HG03460 (cell line): Measurements from ENCODE around the gene TECPR2.

ENCODE experiments used
- ATAC-seq: cut with Tn5 transposase; IDR thresholded peaks from one replicate; pipeline ENCODE4 v1.9.1; 2021; ENCODE audit not compliant: unreplicated experiment

TECPR2 gene

DNA sequence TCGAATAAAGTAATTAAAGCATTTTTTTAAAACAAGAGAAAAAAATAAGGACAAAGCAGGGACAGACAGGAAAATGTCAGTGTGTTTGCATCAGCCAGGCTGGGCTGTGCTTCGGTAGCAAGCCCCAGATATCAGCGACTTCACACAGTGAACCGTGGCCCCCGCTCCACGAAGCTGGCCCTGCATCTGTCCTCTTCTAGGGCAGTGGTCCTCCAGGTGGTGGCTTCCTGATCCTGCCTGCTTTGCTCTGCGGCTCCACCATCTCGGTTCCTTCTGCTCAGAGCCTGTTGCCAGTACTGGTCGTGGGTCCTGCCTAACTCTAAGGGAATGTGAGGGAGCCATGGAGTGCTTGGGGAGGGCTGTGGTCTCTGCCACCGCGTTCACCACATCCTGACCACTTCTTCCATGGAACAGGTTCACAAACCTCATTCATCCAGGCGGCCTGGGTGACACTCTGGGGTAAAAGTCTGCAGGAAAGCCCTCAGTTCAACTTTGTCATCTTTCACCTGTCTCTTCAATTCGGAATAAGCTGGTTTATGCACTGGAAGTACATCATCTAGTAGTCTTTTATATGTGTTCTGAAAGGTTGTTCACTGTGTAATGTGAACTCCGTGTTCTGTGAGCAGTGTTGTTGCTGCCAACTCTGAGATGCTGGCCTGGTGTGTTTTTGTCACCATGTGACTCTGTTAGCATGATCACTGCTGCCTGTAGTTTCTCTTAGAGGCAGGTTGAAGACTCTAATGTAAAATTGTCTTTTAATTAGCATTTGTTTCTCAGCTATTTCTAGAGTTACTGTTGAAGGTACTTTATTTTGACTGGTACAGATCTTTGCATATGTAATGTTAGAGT, 99.0 kb downstream of the TECPR2 start:
- no peak for ATAC-seq

DNA sequence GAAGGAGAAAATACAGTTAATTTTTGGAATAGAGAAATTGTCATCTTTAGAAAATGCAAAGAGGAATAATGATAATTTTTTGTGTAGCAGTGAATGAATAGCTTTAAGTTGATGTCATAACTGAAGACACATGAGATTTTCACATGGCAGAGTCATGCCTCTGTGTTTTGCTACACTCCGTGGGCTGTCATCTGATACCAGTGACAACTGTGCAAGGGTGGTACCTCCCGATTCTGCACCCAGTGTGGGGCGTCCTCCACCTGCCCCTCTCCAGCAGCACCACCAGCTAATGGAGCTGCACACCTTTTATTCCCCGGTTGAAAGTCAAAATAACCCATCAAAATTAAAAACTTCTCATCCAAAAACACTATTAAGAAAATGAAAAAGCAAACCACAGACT, 99.7 kb downstream of the TECPR2 start:
- no peak for ATAC-seq

DNA sequence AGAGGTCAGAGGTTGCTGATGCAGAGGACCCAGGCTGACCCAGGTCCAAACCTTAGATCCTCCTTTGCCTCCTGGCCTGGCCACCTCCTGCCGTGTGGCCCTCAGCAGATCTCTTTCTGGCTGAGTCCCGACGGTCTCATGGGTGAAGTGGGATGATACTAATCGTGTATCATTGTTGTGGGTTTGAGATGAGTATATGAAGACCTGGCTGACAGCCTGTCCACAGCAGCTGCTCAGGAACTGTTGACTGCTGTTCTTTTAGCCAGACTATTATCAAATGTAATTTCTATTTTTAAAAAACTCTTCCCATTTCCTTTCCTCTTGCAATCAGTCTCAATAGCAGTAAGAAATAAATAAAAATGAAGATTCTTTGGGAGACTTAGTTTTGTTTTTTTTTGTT, 101.3 kb downstream of the TECPR2 start:
- ATAC-seq = no peak

DNA sequence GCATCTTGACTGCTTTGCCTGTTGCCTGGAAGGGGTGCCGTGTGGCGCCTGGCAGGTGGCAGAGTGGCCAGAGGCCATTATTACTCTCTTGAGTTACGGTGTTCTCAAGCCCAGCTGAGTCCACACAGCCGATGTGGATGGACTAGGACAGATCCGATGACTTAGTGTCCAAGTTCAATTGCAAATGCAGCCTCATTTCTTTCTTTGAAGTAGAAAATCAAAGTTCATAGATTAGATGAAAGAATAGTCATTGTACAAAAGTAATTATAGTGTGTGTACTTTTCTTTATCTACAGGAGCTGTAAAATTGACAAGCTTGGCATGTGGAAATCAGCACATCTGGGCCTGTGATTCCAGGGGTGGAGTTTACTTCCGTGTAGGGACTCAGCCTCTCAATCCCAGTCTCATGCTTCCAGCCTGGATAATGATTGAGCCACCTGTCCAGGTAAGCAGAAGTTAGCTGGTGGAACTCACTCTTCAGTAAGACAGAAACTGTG, 102.2 kb downstream of the TECPR2 start:
- ATAC-seq = no peak

DNA sequence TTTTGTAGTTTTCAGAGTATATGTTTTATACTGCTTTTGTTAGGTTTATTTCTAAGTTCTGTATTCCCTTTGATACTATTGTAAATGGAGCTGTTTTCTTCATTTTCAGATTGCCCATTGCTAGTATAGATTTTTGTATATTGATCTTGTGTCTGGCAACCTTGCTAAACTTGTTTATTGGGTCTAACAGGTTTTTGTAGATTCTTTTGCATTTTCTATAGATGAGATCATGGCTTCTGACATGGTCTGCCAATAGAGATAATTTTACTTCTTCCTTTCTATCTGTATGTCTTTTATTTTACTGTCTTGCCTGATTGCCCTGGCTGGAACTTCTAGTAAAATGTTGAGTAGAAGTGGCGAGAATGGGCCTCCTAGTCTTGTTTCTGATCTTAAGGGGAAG, 106.5 kb downstream of the TECPR2 start:
- ATAC-seq = no peak

DNA sequence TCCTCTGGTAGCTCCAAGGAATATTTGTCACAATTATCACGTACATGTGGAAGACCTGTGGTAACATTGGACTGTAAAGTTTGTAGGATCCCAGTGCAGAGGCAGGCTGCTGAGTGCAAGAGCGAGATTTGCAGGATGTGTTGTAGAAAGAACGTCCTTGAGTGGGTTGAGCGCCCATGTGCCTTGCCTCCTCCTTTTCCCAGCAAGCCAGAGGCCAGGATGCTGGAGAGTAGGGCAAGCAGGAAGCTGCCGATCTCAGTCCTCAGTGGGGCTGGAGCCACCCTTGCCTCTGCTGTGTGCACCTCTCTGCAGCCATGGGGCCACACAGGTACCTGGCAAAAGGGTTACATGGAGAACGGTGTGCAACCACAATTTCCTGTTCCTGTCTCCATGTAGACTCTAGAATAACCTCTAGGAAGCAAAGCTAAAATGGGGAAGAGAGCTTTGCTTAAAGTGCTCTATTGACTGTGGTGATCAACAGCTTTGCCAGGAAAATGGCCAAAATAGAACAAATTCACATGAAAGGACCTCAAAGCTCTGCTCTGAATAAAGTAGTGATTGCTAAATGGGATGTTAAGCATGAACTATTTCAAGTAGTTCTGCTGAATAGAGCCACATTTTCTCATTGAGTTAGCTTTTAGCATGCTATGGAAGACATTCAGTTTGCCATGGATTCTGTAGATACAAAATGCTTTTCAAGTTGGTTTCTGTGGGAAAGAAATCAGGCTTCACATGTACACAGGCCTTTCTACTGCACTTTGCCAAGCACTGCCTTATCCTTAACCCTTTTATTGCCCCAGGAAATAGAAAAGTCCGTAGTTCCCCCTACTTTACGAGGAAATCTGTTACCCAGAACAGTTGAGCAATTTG, 109.4 kb downstream of the TECPR2 start:
- ATAC-seq = no peak

DNA sequence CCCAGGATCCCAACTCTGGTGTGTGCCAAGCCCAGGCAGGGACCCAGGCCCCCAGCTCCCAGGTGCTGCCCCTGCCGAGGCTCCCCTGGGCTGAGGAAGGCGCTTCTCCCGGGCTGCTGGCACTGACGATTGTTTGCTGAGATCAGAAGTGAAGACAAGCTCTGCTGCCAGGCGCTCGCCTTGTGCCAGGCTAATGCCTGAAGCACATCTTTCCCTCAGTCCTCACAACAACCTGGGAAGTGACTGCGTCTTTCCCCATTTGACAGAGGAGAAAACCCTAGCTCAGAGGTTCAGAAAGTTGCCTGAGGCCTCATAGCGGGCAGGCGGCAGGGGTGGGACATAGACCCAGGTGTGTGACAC, 110.0 kb downstream of the TECPR2 start:
- ATAC-seq = no peak

DNA sequence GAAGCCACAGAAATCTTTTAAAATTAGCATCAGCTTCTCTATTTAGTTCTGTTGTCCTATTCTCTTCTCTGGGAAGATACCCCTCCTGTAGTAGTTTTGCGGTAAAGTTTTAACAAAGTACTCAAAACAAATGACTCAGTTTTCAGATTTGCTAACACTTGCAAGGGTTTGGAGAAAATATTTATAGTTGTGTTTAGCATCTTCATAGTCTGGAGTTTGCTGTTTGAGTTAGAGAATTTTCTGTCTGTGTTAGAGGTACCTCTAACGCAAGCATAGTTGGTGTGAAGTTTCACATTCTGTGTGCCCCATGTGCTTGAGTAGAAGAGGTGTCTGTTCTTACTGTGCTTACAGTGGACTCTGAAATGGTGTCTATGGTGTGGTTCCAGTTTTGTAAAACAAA, 110.8 kb downstream of the TECPR2 start:
- ATAC-seq = no peak

DNA sequence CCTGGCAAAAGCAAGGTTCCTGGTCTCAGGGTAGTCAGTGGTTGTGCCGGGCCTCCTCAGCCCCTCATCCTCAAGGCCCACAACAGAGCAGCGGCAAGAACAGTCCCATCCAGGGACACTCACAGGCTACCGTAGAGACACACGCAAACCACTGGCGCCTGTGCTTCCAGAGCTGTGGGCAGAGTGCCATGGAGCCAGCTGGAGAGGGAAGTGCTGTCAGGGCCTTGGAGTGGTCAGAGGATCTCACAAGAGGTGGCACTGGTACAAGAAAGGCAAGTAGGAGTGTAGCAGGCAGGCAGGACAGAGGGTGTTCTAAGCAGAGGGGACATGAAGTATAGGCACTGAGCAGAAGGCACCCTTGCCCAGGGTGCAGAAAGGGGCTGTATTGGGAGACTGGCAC, 112.2 kb downstream of the TECPR2 start:
- no peak for ATAC-seq

DNA sequence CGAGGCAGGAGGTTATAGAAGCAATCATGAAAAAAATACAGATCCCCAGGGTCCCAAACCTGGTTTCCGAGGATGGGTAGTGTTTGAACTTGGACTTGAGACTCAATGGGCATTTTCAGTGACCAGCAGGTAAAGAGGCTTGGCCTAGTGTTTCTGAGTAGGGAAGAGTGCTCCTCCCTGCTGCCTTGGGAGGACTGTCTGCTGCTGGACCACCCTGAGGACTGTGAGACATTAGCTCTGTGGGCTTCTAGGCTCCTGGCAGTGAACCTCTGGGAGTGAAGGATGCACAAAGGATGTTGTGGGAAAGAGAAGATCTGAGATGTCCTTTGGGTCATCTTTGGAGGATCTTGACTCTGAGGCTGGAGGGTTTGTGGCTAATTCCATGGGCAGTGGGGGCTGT, 116.4 kb downstream of the TECPR2 start:
- ATAC-seq = no peak

DNA sequence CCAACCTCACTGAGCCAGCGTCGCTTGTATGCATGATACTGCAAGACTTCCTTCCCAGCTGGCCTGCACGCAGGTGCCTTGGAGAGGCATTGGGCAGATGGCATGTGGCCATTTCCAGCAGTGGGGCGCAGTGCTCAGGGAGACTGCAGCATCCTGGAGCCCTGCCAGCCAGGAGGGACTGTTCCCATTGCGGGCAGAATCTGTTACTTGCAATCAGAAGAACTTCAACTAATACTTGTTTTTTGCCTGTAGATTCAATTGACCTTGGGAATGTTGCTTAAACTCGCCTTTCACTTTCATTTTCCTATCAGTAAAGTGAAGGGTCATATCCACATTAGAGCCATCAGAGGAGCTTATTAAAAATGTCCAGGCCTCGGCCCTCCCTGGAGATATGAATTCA, 117.0 kb downstream of the TECPR2 start:
- no peak for ATAC-seq

DNA sequence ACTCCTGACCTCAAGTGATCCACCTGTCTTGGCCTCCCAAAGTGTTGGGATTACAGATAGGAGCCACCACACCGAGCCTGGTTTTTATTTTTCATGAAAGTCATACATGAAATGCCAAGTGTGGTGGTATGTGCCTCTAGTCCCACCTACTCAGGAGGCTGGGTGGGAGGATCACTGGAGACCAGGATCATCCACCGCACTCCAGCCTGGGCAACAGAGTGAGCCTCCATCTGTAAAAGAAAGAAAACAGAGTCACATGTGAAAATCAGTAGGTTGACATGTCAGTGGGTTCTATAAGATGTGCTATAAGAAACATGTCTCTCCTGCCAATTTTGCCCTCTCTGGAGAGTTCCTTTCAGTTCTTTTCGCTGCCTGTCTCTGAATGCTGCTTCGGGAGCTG, 118.6 kb downstream of the TECPR2 start:
- no peak for ATAC-seq

DNA sequence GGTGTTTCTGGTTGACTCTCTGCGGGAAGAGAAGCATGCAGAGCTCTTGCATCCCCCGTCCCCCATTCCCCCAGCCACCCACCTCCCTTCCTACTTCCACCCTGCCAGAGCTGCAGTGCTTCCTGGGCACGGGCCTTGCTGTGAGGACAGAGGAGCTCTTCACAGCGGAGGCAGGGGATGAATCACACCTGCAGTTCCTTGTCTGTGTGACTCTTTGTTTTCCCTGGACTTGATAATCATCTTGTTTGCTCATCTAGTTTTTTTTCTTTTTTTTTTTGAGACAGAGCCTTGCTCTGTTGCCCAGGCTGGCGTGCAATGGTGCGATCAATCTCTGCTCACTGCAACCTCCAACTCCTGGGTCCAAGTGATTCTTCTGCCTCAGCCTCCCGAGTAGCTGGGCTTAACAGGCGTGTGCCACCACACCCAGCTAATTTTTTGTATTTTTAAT, 119.1 kb downstream of the TECPR2 start:
- no peak for ATAC-seq

DNA sequence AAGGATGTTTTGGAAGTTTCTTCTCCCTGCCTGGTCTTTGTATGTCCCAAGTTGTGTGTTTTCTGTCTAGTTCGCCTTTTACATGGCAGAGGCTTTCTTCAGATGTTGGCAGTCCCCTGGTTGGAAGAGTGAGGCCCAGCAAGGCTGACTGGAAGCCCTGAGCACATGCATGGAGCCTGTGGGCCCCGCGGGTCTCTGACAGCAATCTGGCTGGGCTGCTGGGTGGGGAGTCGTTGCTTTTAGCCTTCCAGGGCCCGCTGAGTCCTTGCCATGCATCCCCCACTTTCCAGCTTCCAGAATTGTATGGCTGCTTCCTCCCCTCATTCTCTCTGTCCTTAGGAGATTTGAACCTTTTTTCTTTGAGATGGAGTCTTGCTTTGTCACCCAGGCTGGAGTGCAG, 121.6 kb downstream of the TECPR2 start:
- ATAC-seq = no peak

DNA sequence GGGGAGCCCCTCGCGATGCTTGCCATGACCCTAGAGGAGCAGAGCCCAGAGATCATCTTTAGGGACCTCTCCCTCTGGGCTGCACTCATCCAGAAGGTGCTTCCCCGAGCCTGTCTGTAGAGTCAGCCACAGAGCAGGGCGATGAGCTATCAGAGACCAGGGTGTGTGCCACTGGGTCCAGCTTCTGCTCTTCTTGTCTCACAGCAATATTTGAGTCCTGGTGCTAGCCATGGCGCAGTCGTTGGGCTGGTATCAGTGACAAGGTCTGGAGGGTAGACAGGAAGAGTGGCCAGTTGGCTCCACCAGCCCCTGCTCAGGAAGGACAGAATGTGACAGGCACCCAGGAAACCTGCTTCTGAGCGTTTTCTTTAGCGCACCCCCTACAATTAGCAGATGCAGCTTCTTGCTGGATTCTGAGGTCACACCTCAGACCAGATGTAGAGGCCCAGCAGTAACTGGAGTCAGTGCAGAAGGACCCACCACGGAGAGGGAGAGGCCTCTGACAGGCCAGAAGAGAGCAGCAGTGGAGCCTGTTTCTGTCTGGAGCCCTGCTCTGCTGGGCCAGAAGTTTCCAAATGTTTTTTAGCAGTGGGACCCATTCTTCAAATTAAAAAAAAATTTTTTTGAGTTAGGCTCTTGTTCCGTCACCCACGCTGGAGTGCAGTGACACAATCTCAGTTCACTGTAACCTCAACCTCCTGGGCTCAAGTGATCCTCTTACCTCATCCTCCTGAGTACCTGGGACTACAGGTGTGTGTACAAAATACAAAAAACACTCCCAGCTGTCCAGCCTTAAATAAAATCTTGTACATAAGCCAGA, 123.2 kb downstream of the TECPR2 start:
- no peak for ATAC-seq

DNA sequence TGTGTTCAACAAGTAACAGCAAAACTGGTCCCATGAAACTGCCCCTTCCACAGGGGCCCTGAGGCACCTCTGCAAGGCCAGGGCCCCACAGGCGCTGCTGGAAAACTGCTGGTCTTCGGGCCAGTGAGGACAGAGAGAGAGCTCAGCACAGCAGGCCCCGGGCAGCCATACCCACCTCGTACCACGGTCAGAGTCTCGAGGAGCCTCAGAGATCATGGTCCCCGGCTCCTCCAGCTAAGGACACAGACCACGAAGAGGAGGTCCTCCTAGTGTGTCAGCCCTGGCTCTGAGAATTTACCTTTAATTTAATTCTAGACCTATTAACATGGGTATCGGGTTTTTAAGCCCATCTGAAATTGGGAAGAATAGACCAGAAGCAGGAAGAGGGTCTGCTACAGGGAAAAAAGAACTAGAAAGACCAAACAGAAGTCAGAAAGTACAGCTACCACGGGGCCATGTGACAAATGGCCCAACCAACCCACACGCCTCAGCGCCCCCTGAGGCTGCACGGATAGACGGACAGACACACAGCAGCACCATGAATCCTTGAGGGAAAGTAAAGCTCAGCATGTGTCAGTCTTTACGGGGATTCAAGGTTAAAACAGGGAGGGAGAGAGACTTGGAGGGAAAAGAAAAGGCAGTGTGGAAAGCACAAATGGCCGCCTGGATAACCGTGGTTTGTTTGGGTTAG, 123.9 kb downstream of the TECPR2 start:
- ATAC-seq = no peak

DNA sequence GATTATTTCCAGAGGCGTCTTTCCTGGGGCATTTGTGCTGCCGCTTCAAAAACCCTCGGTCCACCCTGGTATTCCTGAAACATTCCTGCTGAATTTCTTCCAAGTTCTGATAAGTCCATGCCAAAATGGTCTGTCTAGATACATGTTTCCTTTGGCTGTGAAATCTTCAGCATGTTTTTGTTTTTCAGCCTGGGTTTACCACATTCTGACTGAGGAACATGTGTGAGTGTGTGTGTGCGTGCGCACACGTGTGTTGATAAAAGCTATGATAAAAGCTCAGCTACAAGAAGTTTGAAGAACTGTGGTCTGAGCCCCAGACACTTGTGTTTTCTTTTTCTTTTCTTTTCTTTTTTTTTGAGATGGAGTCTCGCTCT, 124.5 kb downstream of the TECPR2 start:
- ATAC-seq = no peak

DNA sequence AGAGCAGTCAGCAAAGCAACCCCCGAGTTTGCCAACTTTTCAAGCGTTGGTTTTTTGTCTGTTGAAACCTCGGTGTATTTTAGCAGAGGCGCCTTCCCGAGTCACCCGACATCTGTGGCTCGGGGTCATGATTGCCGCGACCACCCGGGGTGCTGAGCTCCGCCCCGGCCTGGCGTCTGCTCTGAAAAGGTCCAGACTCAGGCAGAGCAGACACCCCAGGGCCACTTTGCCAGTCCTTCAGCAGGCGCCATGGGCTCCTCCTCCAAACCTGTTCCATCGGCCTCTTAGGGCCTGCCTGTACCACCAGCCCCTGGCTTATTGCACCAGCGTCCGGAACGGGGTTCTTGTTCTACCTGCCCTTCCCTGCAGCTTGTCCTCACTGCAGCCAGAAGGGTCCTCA, 127.7 kb downstream of the TECPR2 start:
- no peak for ATAC-seq

DNA sequence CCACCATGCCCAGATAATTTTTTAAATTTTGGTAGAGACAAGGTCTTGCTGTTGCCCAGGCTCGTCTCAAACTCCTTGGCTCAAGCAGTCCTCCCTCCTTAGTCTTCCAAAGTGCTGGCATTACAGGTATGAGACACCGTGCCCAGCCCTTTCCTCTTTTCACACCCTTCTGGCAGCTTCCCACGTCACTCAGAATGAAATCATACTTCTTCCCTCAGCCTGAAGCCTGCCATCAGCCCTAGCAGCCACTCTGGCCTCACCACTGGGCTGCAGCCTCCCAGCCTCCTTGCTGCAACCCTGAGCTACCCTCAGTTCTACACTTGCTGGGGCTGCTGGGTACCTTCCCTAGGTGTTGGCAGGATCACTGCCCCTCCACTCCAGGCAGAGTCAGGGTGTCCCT, 128.6 kb downstream of the TECPR2 start:
- no peak for ATAC-seq

DNA sequence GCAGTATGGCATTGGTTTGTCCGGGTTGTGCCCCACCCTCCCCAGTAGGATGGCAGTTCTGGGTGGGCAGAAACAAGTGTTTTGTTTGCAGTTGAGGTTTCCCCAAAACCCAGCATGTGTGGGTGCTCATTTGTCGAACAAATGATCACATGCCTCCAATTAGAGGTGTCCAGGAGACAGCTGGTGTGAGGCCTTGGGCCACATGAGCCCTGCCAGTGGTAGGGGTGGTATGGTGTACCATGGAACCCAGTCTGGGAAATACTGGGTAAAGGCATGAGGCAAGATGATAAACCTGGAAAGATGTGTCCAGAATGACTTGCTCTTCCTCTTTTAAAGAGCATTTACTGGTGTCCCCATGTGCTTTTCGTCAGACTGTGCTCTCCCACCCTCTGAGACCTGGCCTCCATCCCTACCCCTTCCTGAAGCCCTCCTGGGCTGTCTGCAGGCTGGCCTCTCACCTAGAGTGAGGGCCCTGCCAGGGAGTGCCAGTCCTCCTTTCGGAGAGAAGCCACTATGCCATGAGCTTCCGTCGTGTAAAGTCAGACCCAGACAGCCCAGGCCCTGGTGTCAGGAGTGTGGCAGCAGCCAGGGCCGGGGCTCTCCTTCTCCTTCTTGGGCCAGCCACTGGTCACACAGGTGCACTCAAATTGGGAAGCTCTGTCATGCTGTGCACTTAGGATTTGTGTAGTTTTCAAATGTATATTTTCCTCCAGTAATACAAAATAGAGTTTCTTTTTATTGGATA, 129.2 kb downstream of the TECPR2 start:
- ATAC-seq = no peak
